Measurements from ENCODE around the gene OPA1. TPM values are rescaled to one million over a fixed set of nuclear protein-coding genes. Genes with fewer than 3 reads are reported as not detected.

Gene OPA1
- total RNA-seq, 1 experiment from 2014 or later: 75.4 TPM

DNA sequence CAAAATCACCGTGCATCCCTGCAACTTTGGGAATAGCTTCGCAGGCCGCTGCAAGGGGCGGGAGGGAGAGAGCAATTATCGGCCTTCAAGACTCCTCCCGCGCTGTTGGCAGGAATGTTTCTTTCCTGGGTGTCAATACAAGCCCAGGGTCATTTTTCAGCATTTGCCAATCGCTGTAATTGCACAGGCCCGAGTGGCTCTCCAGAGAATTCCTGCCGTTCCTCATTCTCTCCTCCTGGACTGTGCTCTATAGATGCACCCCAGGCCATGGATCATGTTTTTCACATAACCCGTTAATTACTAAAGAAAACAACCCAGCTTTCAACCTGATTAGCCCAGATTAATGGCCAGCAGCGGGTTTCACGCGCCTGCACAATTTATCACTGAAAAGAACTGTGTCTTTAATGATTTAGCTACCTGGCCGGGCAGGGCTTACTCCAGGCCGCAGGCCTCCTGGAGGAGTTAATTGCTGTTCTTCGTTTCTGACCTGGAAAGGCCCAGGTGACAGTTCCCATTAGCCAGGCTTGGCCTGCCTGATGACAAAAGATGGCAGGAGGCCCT, 144.3 kb downstream of the OPA1 start:
- Histone ChIP-seq H3K79me2 (ENCODE audit: insufficient read depth, low read length) (no peaks in the 10 kb centered on the region), H4K5ac (ENCODE audit: insufficient read length, low read depth, low read length) (no peak overlapping the region), H3K4ac (ENCODE audit: low read depth, low read length) (no peak overlapping the region), H3K14ac (ENCODE audit: insufficient read depth, low read length) (no peak overlapping the region), H3K9ac (ENCODE audit: extremely low read depth, insufficient read length, low read length) (no peak overlapping the region), H3K18ac (ENCODE audit: insufficient read length, low read depth, low read length) (no peak overlapping the region), H2BK20ac (ENCODE audit: low read depth, low read length, poor library complexity, severe bottlenecking) (no peak overlapping the region), H2BK12ac (ENCODE audit: insufficient read length, low read depth, low read length) (no peak overlapping the region), H3K4me1 (ENCODE audit: insufficient read depth, low read length) (no peaks in the 10 kb centered on the region), H3K9me3 (ENCODE audit: control insufficient read depth, low read depth, low read length) (no peaks in the 10 kb centered on the region), H3K79me1 (ENCODE audit: insufficient read depth, low read depth, low read length, poor library complexity, severe bottlenecking) (no peaks in the 10 kb centered on the region), H2AFZ (ENCODE audit: low read length) (no peak overlapping the region), H2BK15ac (ENCODE audit: low read depth, low read length) (no peak overlapping the region), H3K56ac (ENCODE audit: insufficient read length, low read depth, low read length) (no peak overlapping the region), H3K23me2 (ENCODE audit: insufficient read length, low read depth, low read length, poor library complexity, severe bottlenecking) (no peaks in the 10 kb centered on the region), H3T11ph (ENCODE audit: low read length) (no peak overlapping the region), H3K23ac (ENCODE audit: insufficient read length, low read depth, low read length) (no peak overlapping the region), H2BK120ac (ENCODE audit: low read depth, low read length, poor library complexity, severe bottlenecking) (no peak overlapping the region), H3K4me2 (ENCODE audit: insufficient read depth, insufficient read length, low read length) (no peak overlapping the region), H4K8ac (replicated peaks; ENCODE audit: insufficient read length, low read depth, low read length) (no peak overlapping the region), H3K27ac (ENCODE audit: insufficient read length, low read depth, low read length) (no peak overlapping the region), H2BK5ac (ENCODE audit: insufficient read length, low read length) (no peak overlapping the region), H3K27me3 (ENCODE audit: insufficient read depth, low read length) (no peaks in the 10 kb centered on the region), H2AK5ac (ENCODE audit: insufficient read length, low read length) (no peak overlapping the region), H4K91ac (ENCODE audit: insufficient read length, low read depth, low read length) (no peak overlapping the region), H4K20me1 (ENCODE audit: control insufficient read depth, insufficient read depth, insufficient read length) (no peaks in the 10 kb centered on the region)
- Mint-ChIP-seq H3K9me3 (no peaks in the 10 kb centered on the region), H3K27me3 (ENCODE audit: low read depth) (peaks cover 1% of the 10 kb centered on the region; the same call in 1 of the 2 replicates), H3K27ac (no peak overlapping the region; a peak in 1 of 7 replicates), H3K4me1 (peaks cover 0 to 5% of the 10 kb centered on the region in 2 experiments; a peak in 2 of 4 replicates), H3K4me3 (no peak overlapping the region), H3K36me3 (ENCODE audit: insufficient read depth in 1 of 3, low read depth in 3 of 3) (no peaks in the 10 kb centered on the region)
- TF ChIP-seq CTCF (conservative IDR thresholded peaks at IDR 0.05): no peak
- WGBS (ENCODE audit: extremely low coverage, insufficient read length, low lambda C conversion rate): no CpG with 5 or more reads among the region's 17 CpGs
- DNase-seq: no peak
